GM18502 (cell line): Measurements from ENCODE around the gene MED27.
"Not testable (repeated sequence)": the region's sequence is repeated elsewhere in the genome, so short reads cannot be mapped to it uniquely, and the experiment has no call there.

Source experiments
- ATAC-seq: cut with Tn5 transposase; IDR thresholded peaks from one replicate; pipeline ENCODE4 v1.9.1; 2021; ENCODE audit warnings: mild to moderate bottlenecking; ENCODE audit not compliant: unreplicated experiment, poor library complexity

Gene MED27

GRCh38 chr9:131942146-131942720 lies 137.4 kb downstream of the MED27 start:
- ATAC-seq, result no peak

GRCh38 chr9:131937451-131937850 lies 142.2 kb downstream of the MED27 start:
- no peak for ATAC-seq

- ATAC-seq, result no peak
Measured at GRCh38 chr9:131936929-131937328, 142.7 kb downstream of the MED27 start.

- ATAC-seq, result no peak
Measured at GRCh38 chr9:131934673-131935072, 145.0 kb downstream of the MED27 start.

- no peak for ATAC-seq
Measured at GRCh38 chr9:131927091-131927490, 152.6 kb downstream of the MED27 start.

- no peak for ATAC-seq
Measured at GRCh38 chr9:131926360-131926922, 153.2 kb downstream of the MED27 start.

GRCh38 chr9:131925677-131926177 lies 153.9 kb downstream of the MED27 start:
- no peak for ATAC-seq

GRCh38 chr9:131923766-131924165 lies 155.9 kb downstream of the MED27 start:
- ATAC-seq, result no peak

- ATAC-seq, result no peak
Measured at GRCh38 chr9:131923132-131923671, 156.5 kb downstream of the MED27 start.

- not testable (repeated sequence) for ATAC-seq
Measured at GRCh38 chr9:131921635-131922034, 158.0 kb downstream of the MED27 start.

GRCh38 chr9:131919216-131919615 lies 160.5 kb downstream of the MED27 start:
- no peak for ATAC-seq

- ATAC-seq, result no peak
Measured at GRCh38 chr9:131918481-131918880, 161.2 kb downstream of the MED27 start.

- no peak for ATAC-seq
Measured at GRCh38 chr9:131917009-131917408, 162.7 kb downstream of the MED27 start.

GRCh38 chr9:131915181-131915580 lies 164.5 kb downstream of the MED27 start:
- ATAC-seq, result no peak

GRCh38 chr9:131912671-131913070 lies 167.0 kb downstream of the MED27 start:
- ATAC-seq, result no peak

GRCh38 chr9:131912069-131912468 lies 167.6 kb downstream of the MED27 start:
- no peak for ATAC-seq

GRCh38 chr9:131910572-131910971 lies 169.1 kb downstream of the MED27 start:
- ATAC-seq, result no peak

GRCh38 chr9:131905144-131905543 lies 174.5 kb downstream of the MED27 start:
- ATAC-seq, result no peak

- no peak for ATAC-seq
Measured at GRCh38 chr9:131899296-131900228, 180.1 kb downstream of the MED27 start.

GRCh38 chr9:131892902-131893500 lies 186.7 kb downstream of the MED27 start:
- no peak for ATAC-seq
